Measurements from ENCODE around the gene ZNF804A. TPM values are rescaled to one million over a fixed set of nuclear protein-coding genes. Genes with fewer than 3 reads are reported as not detected.

Gene ZNF804A
- total and polyA plus RNA-seq, 4 donors = 0.07 to 0.37 (median 0.13) TPM

- WGBS = 92% methylated on average over 1 of the region's 1 CpG
- no peak for TF ChIP-seq TAF1 (conservative IDR thresholded peaks at IDR 0.05)
- no peak for TF ChIP-seq GABPA (IDR thresholded peaks at IDR 0.05 in 1 of 2, conservative IDR thresholded peaks at IDR 0.05 in 1 of 2)
- TF ChIP-seq JUND (IDR thresholded peaks at IDR 0.05) = no peak
- no peak for TF ChIP-seq RAD21 (IDR thresholded peaks at IDR 0.05)
- TF ChIP-seq SP1 (IDR thresholded peaks at IDR 0.05) = no peak
- TF ChIP-seq ZBTB33 (IDR thresholded peaks at IDR 0.05) = no peak
- no peak for TF ChIP-seq FOXA2 (IDR thresholded peaks at IDR 0.05)
- no peak for TF ChIP-seq MAX (IDR thresholded peaks at IDR 0.05)
- no peak for TF ChIP-seq HNF4G (IDR thresholded peaks at IDR 0.05)
- TF ChIP-seq NR2F2 (IDR thresholded peaks at IDR 0.05) = no peak
- no peak for TF ChIP-seq RXRA (IDR thresholded peaks at IDR 0.05)
- no peak for TF ChIP-seq FOXA1 (IDR thresholded peaks at IDR 0.05)
- no peak for TF ChIP-seq CTCF (IDR thresholded peaks at IDR 0.05; ENCODE audit: low read depth, low read length, missing input control)
- no peak for TF ChIP-seq ATF3 (IDR thresholded peaks at IDR 0.05)
- no peak for TF ChIP-seq YY1 (IDR thresholded peaks at IDR 0.05)
These were observed 306.7 kb downstream of the ZNF804A start for GRCh38 chr2:184904991-184905390.

GRCh38 chr2:184906160-184906559 is 307.8 kb downstream of the ZNF804A start:
- 86% methylated on average over 4 of the region's 4 CpGs for WGBS
- no peaks in the 10 kb centered on the region for H3K9me3 ChIP-seq (ENCODE audit: control insufficient read depth in 4 of 4, low read length in 3 of 4)
- no peak overlapping the region for H3K9ac ChIP-seq (ENCODE audit: low read depth in 1 of 2, low read length in 2 of 2)
- no peak overlapping the region for H3K4me3 ChIP-seq (ENCODE audit: low read depth in 1 of 3, low read length in 3 of 3)
- TF ChIP-seq EGR1 (IDR thresholded peaks at IDR 0.05; ENCODE audit: low read depth in 2 of 2) (no peak), TAF1 (conservative IDR thresholded peaks at IDR 0.05) (no peak), REST (IDR thresholded peaks at IDR 0.05) (no peak), JUND (IDR thresholded peaks at IDR 0.05) (no peak), NR2F2 (IDR thresholded peaks at IDR 0.05) (no peak), ATF3 (IDR thresholded peaks at IDR 0.05) (no peak), GABPA (IDR thresholded peaks at IDR 0.05 in 1 of 2, conservative IDR thresholded peaks at IDR 0.05 in 1 of 2) (no peak), FOXA1 (IDR thresholded peaks at IDR 0.05) (no peak), HNF4G (IDR thresholded peaks at IDR 0.05) (no peak), RXRA (IDR thresholded peaks at IDR 0.05) (no peak), SP1 (IDR thresholded peaks at IDR 0.05) (no peak), YY1 (IDR thresholded peaks at IDR 0.05) (no peak), RAD21 (IDR thresholded peaks at IDR 0.05) (no peak), MAX (IDR thresholded peaks at IDR 0.05) (no peak), CTCF (IDR thresholded peaks at IDR 0.05; ENCODE audit: low read depth, low read length, missing input control) (no peak), FOXA2 (IDR thresholded peaks at IDR 0.05) (no peak), ZBTB33 (IDR thresholded peaks at IDR 0.05) (no peak), HNF4A (conservative IDR thresholded peaks at IDR 0.05) (no peak)
- no peak overlapping the region for H3K27ac ChIP-seq (ENCODE audit: low read depth in 1 of 2, low read length in 2 of 2)
- DNase-seq (ENCODE audit: low spot score) = no peak
- no peaks in the 10 kb centered on the region for H3K36me3 ChIP-seq (ENCODE audit: control insufficient read depth in 4 of 4, insufficient read depth in 3 of 4, low read depth in 1 of 4, low read length in 3 of 4)
- no peaks in the 10 kb centered on the region for H3K27me3 ChIP-seq (ENCODE audit: control insufficient read depth in 4 of 4, insufficient read depth in 4 of 4, low read length in 3 of 4)
- H3K4me1 ChIP-seq (ENCODE audit: control insufficient read depth in 4 of 4, insufficient read depth in 4 of 4, low read length in 3 of 4) = no peaks in the 10 kb centered on the region

More at GRCh38 chr2:184904991-184905390, 306.7 kb downstream of the ZNF804A start:
- no peak overlapping the region for H3K27ac ChIP-seq (ENCODE audit: low read depth in 1 of 2, low read length in 2 of 2)
- H3K27me3 ChIP-seq (ENCODE audit: control insufficient read depth in 4 of 4, insufficient read depth in 4 of 4, low read length in 3 of 4) = no peaks in the 10 kb centered on the region
- no peak for DNase-seq (ENCODE audit: low spot score)
- no peaks in the 10 kb centered on the region for H3K9me3 ChIP-seq (ENCODE audit: control insufficient read depth in 4 of 4, low read length in 3 of 4)
- H3K9ac ChIP-seq (ENCODE audit: low read depth in 1 of 2, low read length in 2 of 2) = no peak overlapping the region
- no peaks in the 10 kb centered on the region for H3K36me3 ChIP-seq (ENCODE audit: control insufficient read depth in 4 of 4, insufficient read depth in 3 of 4, low read depth in 1 of 4, low read length in 3 of 4)
- no peaks in the 10 kb centered on the region for H3K4me1 ChIP-seq (ENCODE audit: control insufficient read depth in 4 of 4, insufficient read depth in 4 of 4, low read length in 3 of 4)
- no peak overlapping the region for H3K4me3 ChIP-seq (ENCODE audit: low read depth in 1 of 3, low read length in 3 of 3)

Data from liver (tissue), 9 donors.